BJ (cell line): ENCODE data around the gene BLTP3A. TPM values are rescaled to one million over a fixed set of nuclear protein-coding genes. Genes with fewer than 3 reads are reported as not detected.
"Not testable (repeated sequence)": the region's sequence is repeated elsewhere in the genome, so short reads cannot be mapped to it uniquely, and the experiment has no call there.

Source experiments
- CTCF ChIA-PET: fragments of 350-600 bp; formaldehyde crosslinking; extraction: SDS; loops from one replicate; lab custom pipeline; 2021; ENCODE audit warnings: antibody characterized with exemption, inconsistent platforms; lab: Yijun Ruan, JAX
- POLR2A ChIA-PET: fragments of 300-600 bp; sonication (Branson Sonifier 250); formaldehyde crosslinking; extraction: SDS; loops from one replicate; lab custom pipeline; 2021; ENCODE audit warnings: antibody characterized with exemption; lab: Charles Lee
- DNase-seq: peaks from one replicate; pipeline ENCODE4 v3.0.0-alpha.2; 2011; ENCODE audit warnings: low read depth
- H3K27me3 ChIP-seq: 2 replicates; pipeline ENCODE4 v1.6.0; 2011; ENCODE audit warnings: low read length; ENCODE audit not compliant: control insufficient read depth, insufficient read depth
- H3K36me3 ChIP-seq: 2 replicates; pipeline ENCODE4 v1.5.1; 2011; ENCODE audit warnings: low read length; ENCODE audit not compliant: control insufficient read depth, insufficient read depth
- H3K4me3 ChIP-seq: 2 replicates; pipeline ENCODE4 v1.5.1; 2011; ENCODE audit warnings: low read depth, mild to moderate bottlenecking, control low read depth, low read length
- CTCF ChIP-seq: IDR thresholded peaks from 2 replicates; pipeline ENCODE4 v1.5.1; 2011; ENCODE audit warnings: low read depth, mild to moderate bottlenecking, control low read depth, inconsistent platforms, low read length, moderate library complexity; ENCODE audit not compliant: insufficient read depth
- polyA plus RNA-seq: library from polyadenylated mRNA; depleted of rRNA; stranded (reverse); fragments of >200 nt; gene quantifications from 2 replicates; pipeline ENCODE4 v1.2.3, GENCODE V29; 2011

The BLTP3A gene
- polyA plus RNA-seq, 1 experiment, result 18.4 TPM

- POLR2A ChIA-PET, result no interaction called here
- DNase-seq, result no peak
- TF ChIP-seq CTCF, result no peak
- Histone ChIP-seq H3K27me3 (no peaks in the 10 kb centered on the region), H3K4me3 (no peak overlapping the region), H3K36me3 (peaks cover 2% of the 10 kb centered on the region)
- CTCF ChIA-PET, result interaction anchor here (1.5 to 2.2 kb wide), 2 partner anchors 13 to 26 kb away, joined by 3 to 6 read pairs; partner anchors contain the start of gene BLTP3A
Observed at GRCh38 chr6:34817446-34817845, 25.6 kb downstream of the BLTP3A start.

DNA sequence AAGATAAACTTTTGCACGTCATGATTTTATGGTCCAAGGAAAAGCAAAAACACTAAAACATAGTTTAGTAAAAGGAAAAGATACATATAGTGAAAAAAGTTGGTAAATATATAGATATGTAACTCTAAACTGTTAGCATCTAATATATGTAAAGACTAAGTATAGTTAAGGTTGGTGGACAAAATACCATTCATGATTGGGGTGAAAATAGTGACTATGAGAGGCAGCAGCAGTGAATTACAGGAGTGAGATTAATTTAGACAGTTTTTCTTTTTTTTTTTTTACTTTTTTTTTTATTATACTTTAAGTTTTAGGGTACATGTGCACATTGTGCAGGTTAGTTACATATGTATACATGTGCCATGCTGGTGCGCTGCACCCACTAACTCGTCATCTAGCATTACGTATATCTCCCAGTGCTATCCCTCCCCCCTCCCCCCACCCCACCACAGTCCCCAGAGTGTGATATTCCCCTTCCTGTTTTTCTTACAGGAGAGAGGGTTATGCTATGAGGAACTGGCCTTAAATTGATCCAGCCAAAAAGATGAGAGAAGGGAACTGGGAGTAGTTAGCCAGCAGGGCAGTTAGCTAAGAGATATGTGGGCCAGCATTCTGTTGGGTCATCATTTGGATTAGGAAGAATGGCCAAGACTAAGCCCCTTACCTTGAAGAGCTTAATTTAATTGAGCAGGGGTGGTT is 27.1 kb downstream of the BLTP3A start:
- H3K36me3 ChIP-seq, DNase-seq, H3K4me3 ChIP-seq, POLR2A ChIA-PET, H3K27me3 ChIP-seq: not testable (repeated sequence)
- CTCF ChIA-PET, result interaction anchor here (0.7 kb wide), 1 partner anchor 693 kb away, joined by 4 read pairs; no protein-coding TSS in a partner anchor

DNA sequence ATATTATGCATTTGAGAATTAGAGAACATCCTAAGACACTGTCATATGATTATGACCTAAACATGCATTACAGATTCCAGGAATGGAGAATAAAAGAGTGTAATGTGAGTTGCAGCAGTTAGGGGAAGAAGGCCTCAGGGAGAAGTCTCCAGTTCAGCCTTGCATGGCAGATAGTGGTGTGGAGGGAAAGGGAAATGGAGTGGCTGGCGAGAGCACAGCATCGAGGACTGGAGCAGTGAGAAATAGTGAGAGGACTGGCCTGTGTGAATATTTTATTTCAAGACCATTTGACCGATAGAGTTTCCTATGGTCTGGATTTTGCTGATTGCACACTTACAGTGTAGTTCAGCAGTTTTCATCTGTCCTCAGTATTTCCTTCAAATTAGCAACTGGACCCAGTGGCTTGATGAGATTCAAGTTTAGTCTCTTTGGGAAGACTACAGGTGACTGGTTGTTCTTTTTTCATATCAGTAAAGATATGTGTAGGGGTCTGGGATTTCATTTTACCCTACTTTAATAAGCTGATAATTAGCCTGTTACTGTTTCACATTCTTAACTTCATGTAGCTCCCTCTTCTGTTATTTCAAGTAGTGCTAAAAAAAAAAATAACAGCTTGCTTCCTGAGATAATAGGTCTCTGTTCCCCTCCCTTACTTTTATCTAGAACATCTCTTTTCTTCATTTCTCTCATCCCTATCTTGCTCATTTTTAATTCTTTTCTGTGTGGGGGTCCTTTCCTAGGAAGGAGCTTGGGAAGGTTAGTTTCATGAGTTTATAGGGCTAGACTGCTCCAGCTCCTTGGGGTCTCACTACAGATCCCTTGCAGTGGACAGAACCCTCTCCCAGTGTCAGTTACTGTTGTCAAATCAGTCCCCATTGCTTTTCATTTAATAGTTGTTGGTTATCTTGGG is 27.9 kb downstream of the BLTP3A start:
- H3K36me3 ChIP-seq, result peaks cover 5% of the 10 kb centered on the region
- H3K4me3 ChIP-seq, result no peak overlapping the region
- no peak for DNase-seq
- ChIA-PET CTCF (interaction anchor here (0.7 to 0.8 kb wide), 2 partner anchors 43 to 360 kb away, joined by 3 read pairs; no protein-coding TSS in a partner anchor), POLR2A (no interaction called here)
- no peaks in the 10 kb centered on the region for H3K27me3 ChIP-seq
- TF ChIP-seq CTCF, result no peak

GRCh38 chr6:34829137-34829536 is 37.3 kb downstream of the BLTP3A start:
- ChIA-PET CTCF (interaction anchor here (0.6 to 1.3 kb wide), 3 partner anchors 16 to 416 kb away, joined by 3 read pairs; no protein-coding TSS in a partner anchor), POLR2A (no interaction called here)
- no peaks in the 10 kb centered on the region for H3K27me3 ChIP-seq
- H3K4me3 ChIP-seq, result no peak overlapping the region
- H3K36me3 ChIP-seq, result no peaks in the 10 kb centered on the region
- no peak for TF ChIP-seq CTCF
- no peak for DNase-seq

DNA sequence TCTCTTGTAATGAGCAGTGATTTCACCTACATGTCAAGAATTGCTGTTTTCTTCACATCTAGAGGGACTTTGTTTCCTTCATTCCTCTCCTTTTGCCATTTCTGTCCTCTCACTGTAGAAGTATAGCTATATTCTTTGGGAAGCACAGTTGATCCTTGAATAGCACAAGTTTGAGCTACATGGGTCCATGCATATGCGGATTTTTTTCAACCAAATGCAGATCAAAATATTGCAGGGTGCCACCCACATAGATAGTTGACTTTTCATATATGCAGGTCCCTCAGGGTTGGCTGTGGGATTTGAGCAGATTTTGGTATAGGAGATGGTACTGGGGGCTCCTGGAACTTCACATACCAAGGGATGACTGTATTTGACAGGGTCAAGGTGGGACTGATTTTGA is 41.1 kb downstream of the BLTP3A start:
- no peak overlapping the region for H3K4me3 ChIP-seq
- TF ChIP-seq CTCF, result no peak
- peaks cover 5% of the 10 kb centered on the region for H3K36me3 ChIP-seq
- no peaks in the 10 kb centered on the region for H3K27me3 ChIP-seq
- CTCF ChIA-PET, result interaction anchor here (1.8 kb wide), 1 partner anchor 11 kb away, joined by 5 read pairs; no protein-coding TSS in a partner anchor
- DNase-seq, result no peak
- POLR2A ChIA-PET, result no interaction called here
